Mammary epithelial cell (primary cell): ENCODE measurements around the gene CYP11A1.

Experiments
- EZH2 ChIP-seq: IDR thresholded peaks from 2 replicates; pipeline ENCODE4 v1.6.1; 2012; ENCODE audit warnings: low read length, inconsistent platforms, borderline replicate concordance
- TF ChIP-seq, protein P1 (sequence below), 2 donors: IDR thresholded peaks in 1 of 2; conservative IDR thresholded peaks in 1 of 2; 2 replicates each; pipeline ENCODE4 v1.5.1; 2011 to 2012; ENCODE audit warnings: inconsistent platforms in 2 of 2, low read length in 2 of 2, mild to moderate bottlenecking in 2 of 2, control low read depth in 1 of 2, low read depth in 1 of 2; ENCODE audit not compliant: insufficient read depth in 1 of 2; ENCODE audit errors: extremely low read depth in 1 of 2

DNA sequence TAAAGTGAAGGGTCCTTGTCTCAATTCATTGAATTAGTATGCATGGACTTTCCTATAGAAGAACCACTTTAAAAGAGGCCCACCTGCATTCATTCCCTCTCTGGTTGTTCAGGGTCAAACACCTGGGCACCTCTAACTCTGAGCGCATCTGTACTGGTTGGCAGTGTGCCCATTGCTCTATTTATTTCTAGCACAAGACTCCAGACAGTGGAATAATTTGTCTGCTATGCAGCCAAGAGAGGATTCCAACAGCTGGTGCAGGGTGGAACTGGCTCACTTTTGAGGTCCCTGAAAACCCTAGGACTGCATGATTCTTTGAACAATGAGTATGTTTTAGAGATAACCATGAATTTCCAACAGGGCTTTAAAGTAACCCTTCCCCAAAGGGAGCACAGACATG lies 73.4 kb downstream of the CYP11A1 start:
- TF ChIP-seq, protein P1, sequence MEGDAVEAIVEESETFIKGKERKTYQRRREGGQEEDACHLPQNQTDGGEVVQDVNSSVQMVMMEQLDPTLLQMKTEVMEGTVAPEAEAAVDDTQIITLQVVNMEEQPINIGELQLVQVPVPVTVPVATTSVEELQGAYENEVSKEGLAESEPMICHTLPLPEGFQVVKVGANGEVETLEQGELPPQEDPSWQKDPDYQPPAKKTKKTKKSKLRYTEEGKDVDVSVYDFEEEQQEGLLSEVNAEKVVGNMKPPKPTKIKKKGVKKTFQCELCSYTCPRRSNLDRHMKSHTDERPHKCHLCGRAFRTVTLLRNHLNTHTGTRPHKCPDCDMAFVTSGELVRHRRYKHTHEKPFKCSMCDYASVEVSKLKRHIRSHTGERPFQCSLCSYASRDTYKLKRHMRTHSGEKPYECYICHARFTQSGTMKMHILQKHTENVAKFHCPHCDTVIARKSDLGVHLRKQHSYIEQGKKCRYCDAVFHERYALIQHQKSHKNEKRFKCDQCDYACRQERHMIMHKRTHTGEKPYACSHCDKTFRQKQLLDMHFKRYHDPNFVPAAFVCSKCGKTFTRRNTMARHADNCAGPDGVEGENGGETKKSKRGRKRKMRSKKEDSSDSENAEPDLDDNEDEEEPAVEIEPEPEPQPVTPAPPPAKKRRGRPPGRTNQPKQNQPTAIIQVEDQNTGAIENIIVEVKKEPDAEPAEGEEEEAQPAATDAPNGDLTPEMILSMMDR (conservative IDR thresholded peaks at IDR 0.05 in 1 of 2, IDR thresholded peaks at IDR 0.05 in 1 of 2; ENCODE audit: extremely low read depth in 1 of 2, insufficient read depth in 1 of 2, low read depth in 1 of 2, low read length in 2 of 2): no peak
- TF ChIP-seq EZH2: no peak
